Activated naive CD4-positive, alpha-beta T cell treated with anti-CD3 and anti-CD28 coated beads, Interleukin-2, amount 50 U/mL, for 72 hours (primary cell): ENCODE results near the gene SCCPDH. TPM values are rescaled to one million over a fixed set of nuclear protein-coding genes. Genes with fewer than 3 reads are reported as not detected.
"Not testable (repeated sequence)": the region's sequence is repeated elsewhere in the genome, so short reads cannot be mapped to it uniquely, and the experiment has no call there.

Experiments
- ATAC-seq, 2 donors: fragments of 150-1000 bp; cut with Tn5 transposase; 2 replicates each; pipeline ENCODE4 v1.10.0; 2021; ENCODE audit warnings: mild to moderate bottlenecking in 2 of 2, moderate library complexity in 2 of 2
- DNase-seq, 2 donors: peaks; one replicate each; pipeline ENCODE4 v3.0.0; 2021 to 2022; ENCODE audit warnings: low spot score in 2 of 2
- H3K27ac Mint-ChIP-seq, 2 donors: one replicate each; pipeline ENCODE4 v1.8.0; 2022; ENCODE audit warnings: mild to moderate bottlenecking in 2 of 2, mixed read lengths in 2 of 2
- H3K36me3 Mint-ChIP-seq, 2 donors: one replicate each; pipeline ENCODE4 v1.8.0; 2022; ENCODE audit warnings: mixed read lengths in 2 of 2
- H3K9me3 Mint-ChIP-seq, 2 donors: one replicate each; pipeline ENCODE4 v1.8.0; 2022; ENCODE audit warnings: mixed read lengths in 2 of 2
- total RNA-seq, 2 donors: library from RNA; stranded (reverse); gene quantifications; one replicate each; pipeline ENCODE4 v1.2.3, GENCODE V29; 2022

The SCCPDH gene
- total RNA-seq, 2 donors from 2014 or later, result 13.5 to 32.3 TPM

GRCh38 chr1:246798107-246798506, 73.9 kb downstream of the SCCPDH start:
- ATAC-seq (no peak), DNase-seq (no peak)
- no peaks in the 10 kb centered on the region for H3K9me3 Mint-ChIP-seq
- H3K27ac Mint-ChIP-seq, result peak overlapping the region in 1 of 2 donors; percentile 46
- no peaks in the 10 kb centered on the region for H3K36me3 Mint-ChIP-seq

GRCh38 chr1:246798606-246799496, 74.6 kb downstream of the SCCPDH start:
- DNase-seq (no peak), ATAC-seq (no peak)
- Mint-ChIP-seq H3K36me3 (no peaks in the 10 kb centered on the region), H3K9me3 (no peaks in the 10 kb centered on the region), H3K27ac (no peak overlapping the region)

- no peaks in the 10 kb centered on the region for H3K9me3 Mint-ChIP-seq
- ATAC-seq, result no peak
- H3K27ac Mint-ChIP-seq, result no peak overlapping the region
- no peaks in the 10 kb centered on the region for H3K36me3 Mint-ChIP-seq
- DNase-seq, result no peak
These were observed 76.1 kb downstream of the SCCPDH start for GRCh38 chr1:246800356-246800755.

GRCh38 chr1:246800756-246801155, 76.5 kb downstream of the SCCPDH start:
- DNase-seq (no peak), ATAC-seq (no peak)
- H3K27ac Mint-ChIP-seq, result no peak overlapping the region
- H3K9me3 Mint-ChIP-seq, result no peaks in the 10 kb centered on the region
- H3K36me3 Mint-ChIP-seq, result no peaks in the 10 kb centered on the region

GRCh38 chr1:246801241-246802020, 77.2 kb downstream of the SCCPDH start:
- Mint-ChIP-seq H3K9me3 (no peaks in the 10 kb centered on the region), H3K27ac (no peak overlapping the region), H3K36me3 (no peaks in the 10 kb centered on the region)
- no peak for ATAC-seq
- DNase-seq, result no peak

GRCh38 chr1:246803373-246803772, 79.2 kb downstream of the SCCPDH start:
- no peak for DNase-seq
- H3K36me3 Mint-ChIP-seq, result no peaks in the 10 kb centered on the region
- H3K9me3 Mint-ChIP-seq, result no peaks in the 10 kb centered on the region

GRCh38 chr1:246803883-246804282, 79.7 kb downstream of the SCCPDH start:
- ATAC-seq (no peak), DNase-seq (no peak)
- Mint-ChIP-seq H3K36me3 (no peaks in the 10 kb centered on the region), H3K27ac (no peak overlapping the region), H3K9me3 (no peaks in the 10 kb centered on the region)

More at GRCh38 chr1:246803373-246803772, 79.2 kb downstream of the SCCPDH start:
- H3K27ac Mint-ChIP-seq, result no peak overlapping the region
- no peak for ATAC-seq

- no peak overlapping the region for H3K27ac Mint-ChIP-seq
- DNase-seq, result no peak
- H3K9me3 Mint-ChIP-seq, result no peaks in the 10 kb centered on the region
- no peak for ATAC-seq
- no peaks in the 10 kb centered on the region for H3K36me3 Mint-ChIP-seq
These were observed 81.0 kb downstream of the SCCPDH start for GRCh38 chr1:246805135-246805716.

GRCh38 chr1:246809473-246809872, 85.3 kb downstream of the SCCPDH start:
- DNase-seq (no peak), ATAC-seq (no peak)
- Mint-ChIP-seq H3K36me3 (no peaks in the 10 kb centered on the region), H3K27ac (no peak overlapping the region), H3K9me3 (no peaks in the 10 kb centered on the region)

GRCh38 chr1:246811985-246812384, 87.8 kb downstream of the SCCPDH start:
- ATAC-seq, result no peak
- Mint-ChIP-seq H3K36me3 (no peaks in the 10 kb centered on the region), H3K9me3 (peaks cover 0 to 4% of the 10 kb centered on the region in 2 donors), H3K27ac (no peak overlapping the region)
- DNase-seq, result no peak

- DNase-seq, H3K27ac Mint-ChIP-seq, H3K36me3 Mint-ChIP-seq, ATAC-seq: not testable (repeated sequence)
- H3K9me3 Mint-ChIP-seq, result peaks cover 0 to 12% of the 10 kb centered on the region in 2 donors
These were observed 89.1 kb downstream of the SCCPDH start for GRCh38 chr1:246813325-246813724.

- no peak for ATAC-seq
- DNase-seq, result no peak
- H3K9me3 Mint-ChIP-seq, result peaks cover 3 to 12% of the 10 kb centered on the region in 2 donors
- H3K27ac Mint-ChIP-seq, result peak overlapping the region in 1 of 2 donors; percentile 48
- no peaks in the 10 kb centered on the region for H3K36me3 Mint-ChIP-seq
These were observed 90.7 kb downstream of the SCCPDH start for GRCh38 chr1:246814890-246815289.

GRCh38 chr1:246815693-246816270, 91.6 kb downstream of the SCCPDH start:
- peak in 1 of 2 donors; percentile 10 for DNase-seq
- ATAC-seq, result peak in 1 of 2 donors; percentile 72
- Mint-ChIP-seq H3K36me3 (no peaks in the 10 kb centered on the region), H3K27ac (no peak overlapping the region), H3K9me3 (peaks cover 3 to 12% of the 10 kb centered on the region in 2 donors)
